Measurements from ENCODE around the gene MICALL2.
A peak's percentile ranks its signal among the peaks of the same experiment; 100 is the strongest.

Gene MICALL2

DNA sequence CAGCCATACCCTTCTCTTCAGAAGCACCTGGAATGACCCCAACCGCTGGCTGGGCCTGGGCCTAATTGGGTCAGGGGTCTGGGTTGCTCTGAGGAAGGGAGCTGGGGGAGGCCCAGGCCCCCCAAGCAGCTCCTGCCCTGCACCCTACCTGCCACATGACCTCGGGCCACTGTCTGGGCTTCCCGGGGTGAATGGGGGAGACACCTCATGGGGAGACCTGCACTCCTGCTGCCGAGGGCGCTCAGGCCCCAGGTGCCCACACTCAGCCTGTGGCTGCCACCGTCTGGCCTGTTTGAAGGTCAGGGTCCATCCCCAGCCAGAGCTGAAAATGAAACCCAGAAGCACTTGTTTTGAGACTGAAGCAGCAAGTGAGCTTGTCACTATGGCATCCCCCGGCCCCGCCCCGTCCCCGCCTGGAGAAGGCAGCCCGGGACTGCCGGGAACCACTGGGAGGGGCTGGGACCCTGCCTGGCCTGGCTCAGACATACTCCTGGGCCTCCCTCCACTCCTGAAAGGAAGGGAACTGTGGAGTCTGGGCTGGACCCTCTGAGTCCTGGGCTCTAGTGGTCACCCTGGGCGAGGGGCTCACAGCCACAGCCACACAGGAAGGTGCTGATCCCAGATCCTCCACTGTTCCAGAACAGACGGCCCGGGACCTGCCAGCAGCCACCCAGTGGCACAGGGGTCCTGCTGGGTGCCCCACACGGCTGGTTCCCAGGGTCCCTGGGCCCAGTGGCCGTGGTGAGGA is 7.4 kb upstream of the MICALL2 start:
- peaks cover 22% of the 10 kb centered on the region for H3K4me1 ChIP-seq (ENCODE audit: control insufficient read depth, insufficient read depth, low read length)
- no peaks in the 10 kb centered on the region for H3K9me3 ChIP-seq (ENCODE audit: control insufficient read depth in 2 of 2, low read length in 2 of 2)
- no peaks in the 10 kb centered on the region for H3K27me3 ChIP-seq (ENCODE audit: control insufficient read depth in 1 of 2, insufficient read depth in 2 of 2, low read length in 2 of 2)
- peak overlapping the region; percentile 67 to 69 for H3K9ac ChIP-seq (ENCODE audit: low read length in 2 of 2)
- peak overlapping the region; percentile 70 for H3K27ac ChIP-seq (ENCODE audit: low read length)
- H3K4me3 ChIP-seq (ENCODE audit: low read length in 2 of 2): peak overlapping the region in 1 of 2 donors; percentile 35
- H3K36me3 ChIP-seq (ENCODE audit: control insufficient read depth in 2 of 2, insufficient read depth in 2 of 2, low read length in 2 of 2): peaks cover 0 to 5% of the 10 kb centered on the region in 2 donors

DNA sequence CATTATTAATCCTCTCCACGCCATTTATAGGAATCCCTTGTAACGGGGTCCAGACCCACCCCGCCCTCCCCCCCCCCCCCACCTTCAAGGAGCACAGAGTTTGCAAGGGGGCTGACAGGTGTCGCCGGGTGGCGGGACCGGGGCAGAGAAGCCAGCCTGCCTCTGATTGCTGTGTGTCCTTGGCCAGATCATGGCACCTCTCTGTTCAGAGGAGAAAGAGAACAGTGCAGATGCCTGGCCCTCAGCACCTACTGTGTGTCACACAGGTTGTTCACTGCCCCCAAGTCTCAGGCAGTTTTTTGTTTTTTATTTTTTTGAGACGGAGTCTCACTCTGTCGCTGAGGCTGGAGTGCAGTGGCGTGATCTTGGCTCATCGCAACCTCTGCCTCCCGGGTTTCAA is 5.4 kb upstream of the MICALL2 start:
- Histone ChIP-seq H3K4me1 (ENCODE audit: control insufficient read depth, insufficient read depth, low read length) (peaks cover 41% of the 10 kb centered on the region), H3K36me3 (ENCODE audit: control insufficient read depth in 2 of 2, insufficient read depth in 2 of 2, low read length in 2 of 2) (no peaks in the 10 kb centered on the region), H3K4me3 (ENCODE audit: low read length in 2 of 2) (no peak overlapping the region), H3K27ac (ENCODE audit: low read length) (no peak overlapping the region), H3K9ac (ENCODE audit: low read length in 2 of 2) (no peak overlapping the region), H3K9me3 (ENCODE audit: control insufficient read depth in 2 of 2, low read length in 2 of 2) (no peaks in the 10 kb centered on the region), H3K27me3 (ENCODE audit: control insufficient read depth in 1 of 2, insufficient read depth in 2 of 2, low read length in 2 of 2) (no peaks in the 10 kb centered on the region)

DNA sequence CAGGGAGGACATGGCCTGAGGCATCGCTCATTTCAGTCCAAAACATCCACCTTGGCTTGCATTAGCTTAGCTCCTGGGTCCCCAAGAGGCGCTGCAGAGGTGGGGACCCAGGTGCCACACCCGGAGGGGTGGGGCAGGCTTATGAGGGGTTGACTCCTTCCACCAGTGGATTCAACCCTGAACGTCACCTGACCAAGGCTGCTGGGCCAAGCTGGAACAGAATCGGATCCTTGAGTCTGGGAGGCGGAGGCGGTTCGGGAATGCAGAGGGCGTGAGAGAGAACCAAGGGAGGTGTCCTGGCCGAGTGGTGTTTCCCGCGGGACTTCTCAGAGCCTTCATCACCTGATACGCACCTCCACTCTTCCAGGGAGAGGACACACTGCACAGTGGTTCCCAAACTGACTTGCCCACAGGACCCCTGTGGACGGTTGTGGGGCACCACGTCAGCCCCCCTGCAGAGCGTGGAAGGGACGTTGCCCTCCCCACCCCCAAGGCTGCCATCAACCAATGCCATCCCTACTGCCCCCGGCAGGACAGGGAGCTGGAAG is 4.5 kb upstream of the MICALL2 start:
- Histone ChIP-seq H3K9me3 (ENCODE audit: control insufficient read depth in 2 of 2, low read length in 2 of 2) (no peaks in the 10 kb centered on the region), H3K27ac (ENCODE audit: low read length) (no peak overlapping the region), H3K4me3 (ENCODE audit: low read length in 2 of 2) (no peak overlapping the region), H3K27me3 (ENCODE audit: control insufficient read depth in 1 of 2, insufficient read depth in 2 of 2, low read length in 2 of 2) (no peaks in the 10 kb centered on the region), H3K36me3 (ENCODE audit: control insufficient read depth in 2 of 2, insufficient read depth in 2 of 2, low read length in 2 of 2) (no peaks in the 10 kb centered on the region), H3K4me1 (ENCODE audit: control insufficient read depth, insufficient read depth, low read length) (peaks cover 44% of the 10 kb centered on the region), H3K9ac (ENCODE audit: low read length in 2 of 2) (no peak overlapping the region)

DNA sequence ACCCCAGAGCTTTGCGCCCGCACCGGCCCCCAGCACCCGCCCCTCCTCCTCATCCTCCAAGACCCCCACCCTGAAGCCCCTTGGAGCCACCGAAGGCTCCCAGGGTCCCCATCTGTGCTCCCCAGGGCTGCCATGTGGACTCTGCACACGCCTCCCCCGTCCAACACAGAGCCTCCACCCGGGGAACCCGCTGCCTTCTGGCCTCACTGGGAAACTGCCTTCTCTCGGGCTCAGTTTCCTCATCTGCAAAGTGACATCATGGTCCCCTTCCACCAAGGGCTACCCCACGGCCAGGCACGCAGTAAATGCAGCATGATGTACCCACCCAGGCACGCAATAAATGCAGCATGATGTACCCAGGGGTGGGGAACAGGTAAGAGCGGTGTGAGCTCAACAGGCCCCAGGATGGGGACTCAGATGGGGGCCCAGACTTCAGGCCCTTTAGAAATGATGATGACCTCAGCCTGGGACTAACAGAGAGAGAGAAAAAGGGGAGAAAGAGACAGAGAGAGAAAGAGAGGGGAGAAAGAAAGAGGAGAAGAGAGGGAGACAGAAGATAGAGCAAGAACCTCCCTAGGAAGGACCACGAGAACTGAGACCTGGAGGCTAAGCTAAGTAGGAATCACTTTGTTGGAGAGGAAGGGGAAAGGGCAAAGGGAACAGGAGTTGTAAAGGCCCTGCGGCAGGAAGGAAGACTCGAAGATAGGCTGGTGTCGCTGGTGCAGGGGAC is 2.5 kb upstream of the MICALL2 start:
- H3K27me3 ChIP-seq (ENCODE audit: control insufficient read depth in 1 of 2, insufficient read depth in 2 of 2, low read length in 2 of 2): no peaks in the 10 kb centered on the region
- peak overlapping the region; percentile 76 for H3K27ac ChIP-seq (ENCODE audit: low read length)
- peaks cover 51% of the 10 kb centered on the region for H3K4me1 ChIP-seq (ENCODE audit: control insufficient read depth, insufficient read depth, low read length)
- no peaks in the 10 kb centered on the region for H3K9me3 ChIP-seq (ENCODE audit: control insufficient read depth in 2 of 2, low read length in 2 of 2)
- no peak overlapping the region for H3K9ac ChIP-seq (ENCODE audit: low read length in 2 of 2)
- no peaks in the 10 kb centered on the region for H3K36me3 ChIP-seq (ENCODE audit: control insufficient read depth in 2 of 2, insufficient read depth in 2 of 2, low read length in 2 of 2)
- H3K4me3 ChIP-seq (ENCODE audit: low read length in 2 of 2): no peak overlapping the region

DNA sequence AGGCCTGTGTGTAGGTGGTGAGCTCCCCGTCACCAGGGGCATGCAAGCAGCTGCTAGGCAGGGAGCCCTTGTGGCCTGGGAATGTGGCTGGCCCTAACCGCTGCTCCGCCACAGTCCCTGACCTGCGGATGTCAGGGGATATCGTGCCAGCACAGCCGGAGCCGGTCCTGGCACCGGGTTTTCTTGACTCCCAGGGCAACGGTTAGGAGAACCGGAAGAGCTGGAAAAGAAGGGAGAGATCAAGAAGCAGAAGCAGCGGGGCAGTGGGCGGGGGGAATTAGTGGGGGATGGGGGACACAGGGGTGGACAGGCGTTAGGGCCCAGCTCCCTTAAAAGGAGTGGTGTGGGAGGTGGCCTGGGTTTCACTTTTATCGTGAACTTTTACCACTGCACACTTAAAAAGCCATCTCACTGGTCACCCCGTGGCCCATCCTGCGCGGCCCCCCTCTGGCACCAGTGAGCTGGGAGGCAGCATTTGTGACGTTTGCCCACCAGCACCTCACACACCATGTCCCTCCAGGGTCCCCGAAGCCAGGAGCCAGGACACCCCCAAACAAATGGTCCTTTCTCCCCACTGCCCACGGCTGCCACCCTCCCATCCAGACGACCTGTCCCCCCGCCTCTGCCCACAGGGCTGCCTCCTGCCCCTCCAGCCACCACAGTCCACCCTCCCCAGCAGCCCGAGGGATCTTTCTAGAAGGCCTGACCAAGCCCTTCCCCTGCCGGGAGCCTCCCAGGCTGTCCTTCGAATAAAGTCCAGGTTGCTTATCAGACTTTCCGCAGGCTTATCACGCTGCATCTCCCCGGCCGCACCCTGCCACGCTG is 1.8 kb upstream of the MICALL2 start:
- peak overlapping the region; percentile 36 to 66 for H3K9ac ChIP-seq (ENCODE audit: low read length in 2 of 2)

DNA sequence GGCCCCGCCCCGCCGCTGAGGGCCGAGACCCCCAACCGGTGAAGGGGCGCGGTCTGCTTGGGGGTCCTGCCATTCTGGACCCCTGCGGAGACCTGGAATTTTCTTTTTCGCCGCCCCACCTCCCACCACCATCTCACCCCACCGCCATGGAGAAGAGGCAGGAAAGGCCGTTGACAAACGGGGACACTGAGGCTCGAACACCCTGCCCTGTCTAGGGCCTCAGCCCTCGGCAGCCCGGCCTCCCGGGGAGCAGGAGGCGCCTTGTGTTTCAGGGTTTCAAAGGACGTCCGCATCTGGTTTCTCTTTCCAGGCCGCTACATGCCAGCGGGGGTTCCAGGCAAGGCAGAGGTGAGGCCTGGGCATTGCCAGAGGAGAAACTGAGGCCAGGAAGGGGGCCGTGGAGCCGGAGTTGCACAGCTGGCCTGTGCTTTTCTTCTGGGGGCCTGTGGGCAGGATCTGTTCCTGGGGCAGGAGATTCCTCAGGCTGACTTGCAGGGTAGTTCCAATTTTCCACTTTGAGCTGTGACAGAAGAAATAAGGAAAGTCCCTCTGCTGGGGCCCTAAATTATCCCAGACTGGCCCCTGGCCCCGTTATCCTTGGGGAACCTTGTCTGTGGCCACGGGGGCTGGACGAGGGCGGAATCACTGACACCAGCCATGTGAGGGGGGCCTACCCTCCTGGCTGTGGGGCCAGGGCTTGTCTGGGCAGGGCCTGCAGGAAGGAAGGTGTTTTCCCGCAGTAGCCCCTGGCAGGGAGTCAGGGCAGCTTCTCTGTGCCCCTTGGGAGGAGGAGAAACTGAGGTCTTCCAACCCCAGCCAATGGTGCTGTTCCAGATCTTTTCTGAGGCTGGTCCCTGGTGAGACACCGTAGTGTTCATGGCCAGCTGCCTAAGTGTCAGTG is 900 bp upstream of the MICALL2 start:
- no peaks in the 10 kb centered on the region for H3K9me3 ChIP-seq (ENCODE audit: control insufficient read depth in 2 of 2, low read length in 2 of 2)
- no peaks in the 10 kb centered on the region for H3K36me3 ChIP-seq (ENCODE audit: control insufficient read depth in 2 of 2, insufficient read depth in 2 of 2, low read length in 2 of 2)
- peak overlapping the region; percentile 76 for H3K27ac ChIP-seq (ENCODE audit: low read length)
- H3K27me3 ChIP-seq (ENCODE audit: control insufficient read depth in 1 of 2, insufficient read depth in 2 of 2, low read length in 2 of 2): no peaks in the 10 kb centered on the region
- peaks cover 48% of the 10 kb centered on the region for H3K4me1 ChIP-seq (ENCODE audit: control insufficient read depth, insufficient read depth, low read length)
- peak overlapping the region; percentile 59 to 82 for H3K4me3 ChIP-seq (ENCODE audit: low read length in 2 of 2)
- H3K9ac ChIP-seq (ENCODE audit: low read length in 2 of 2): peak overlapping the region; percentile 52 to 66

More for the DNA sequence above, 1.8 kb upstream of the MICALL2 start:
- no peaks in the 10 kb centered on the region for H3K36me3 ChIP-seq (ENCODE audit: control insufficient read depth in 2 of 2, insufficient read depth in 2 of 2, low read length in 2 of 2)
- no peaks in the 10 kb centered on the region for H3K27me3 ChIP-seq (ENCODE audit: control insufficient read depth in 1 of 2, insufficient read depth in 2 of 2, low read length in 2 of 2)
- peak overlapping the region; percentile 59 to 82 for H3K4me3 ChIP-seq (ENCODE audit: low read length in 2 of 2)
- no peaks in the 10 kb centered on the region for H3K9me3 ChIP-seq (ENCODE audit: control insufficient read depth in 2 of 2, low read length in 2 of 2)
- H3K4me1 ChIP-seq (ENCODE audit: control insufficient read depth, insufficient read depth, low read length): peaks cover 44% of the 10 kb centered on the region
- peak overlapping the region; percentile 76 for H3K27ac ChIP-seq (ENCODE audit: low read length)

DNA sequence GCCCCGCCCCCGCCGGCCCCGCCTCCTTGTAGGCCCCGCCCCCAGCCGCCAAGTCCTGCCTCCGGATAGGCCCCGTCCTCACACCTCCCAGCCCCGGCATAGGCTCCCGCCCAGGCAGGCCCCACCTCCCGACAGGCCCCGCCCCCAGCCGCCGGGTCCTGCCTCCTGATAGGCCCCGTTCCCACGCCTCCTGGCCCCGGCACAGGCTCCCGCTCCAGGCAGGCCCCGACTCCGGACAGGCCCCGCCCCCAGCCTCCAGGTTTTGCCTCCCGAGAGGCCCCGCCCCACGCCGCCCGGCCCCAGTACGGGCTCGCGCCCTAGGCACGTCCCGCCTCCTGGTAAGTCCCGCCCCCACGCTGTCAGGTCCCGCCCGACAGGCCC is 232 bp upstream of the MICALL2 start:
- no peaks in the 10 kb centered on the region for H3K9me3 ChIP-seq (ENCODE audit: control insufficient read depth in 2 of 2, low read length in 2 of 2)
- H3K4me1 ChIP-seq (ENCODE audit: control insufficient read depth, insufficient read depth, low read length): peaks cover 52% of the 10 kb centered on the region
- peak overlapping the region; percentile 76 for H3K27ac ChIP-seq (ENCODE audit: low read length)
- no peaks in the 10 kb centered on the region for H3K36me3 ChIP-seq (ENCODE audit: control insufficient read depth in 2 of 2, insufficient read depth in 2 of 2, low read length in 2 of 2)
- no peak overlapping the region for H3K9ac ChIP-seq (ENCODE audit: low read length in 2 of 2)
- H3K4me3 ChIP-seq (ENCODE audit: low read length in 2 of 2): peak overlapping the region; percentile 86 to 88
- no peaks in the 10 kb centered on the region for H3K27me3 ChIP-seq (ENCODE audit: control insufficient read depth in 1 of 2, insufficient read depth in 2 of 2, low read length in 2 of 2)

DNA sequence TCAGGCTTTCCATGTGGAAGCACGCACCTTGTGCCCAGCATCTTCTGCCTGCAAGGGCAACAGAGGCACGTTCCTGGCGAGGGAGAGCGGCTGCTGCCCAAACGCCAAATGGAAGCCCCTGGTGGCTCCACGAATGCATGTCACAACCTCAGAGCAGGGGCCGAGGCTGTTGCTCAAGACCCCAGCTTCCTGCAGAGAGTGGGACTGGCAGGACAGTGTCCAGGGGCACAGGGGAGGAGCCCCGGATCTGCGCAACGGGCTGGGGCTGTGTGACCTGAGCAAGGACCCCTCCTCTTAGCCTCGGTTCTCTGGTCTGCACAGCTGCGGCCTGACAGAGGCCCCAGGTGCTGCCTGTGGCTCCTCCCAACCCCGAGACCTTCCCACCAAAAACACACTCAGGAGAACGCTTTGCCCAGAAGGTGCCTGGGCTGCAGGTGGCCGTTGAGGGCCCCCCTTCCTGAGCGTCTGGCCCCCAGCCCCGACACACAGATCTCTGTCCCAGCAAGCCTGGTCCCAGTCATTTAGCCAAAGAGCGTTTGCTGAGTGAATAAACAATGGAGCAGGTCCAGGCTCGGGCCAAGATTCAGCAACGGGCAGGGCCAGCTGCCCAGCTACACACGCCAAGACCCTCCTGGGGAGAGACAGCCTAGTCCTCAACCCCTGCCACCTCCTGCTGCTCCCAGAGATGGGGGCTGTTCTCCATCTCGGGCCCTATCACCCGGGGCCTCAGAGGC is 1.2 kb downstream of the MICALL2 start:
- Histone ChIP-seq H3K9me3 (ENCODE audit: control insufficient read depth in 2 of 2, low read length in 2 of 2) (no peaks in the 10 kb centered on the region), H3K9ac (ENCODE audit: low read length in 2 of 2) (peak overlapping the region; percentile 60 to 72), H3K4me3 (ENCODE audit: low read length in 2 of 2) (peak overlapping the region; percentile 86 to 88), H3K4me1 (ENCODE audit: control insufficient read depth, insufficient read depth, low read length) (peaks cover 52% of the 10 kb centered on the region), H3K27me3 (ENCODE audit: control insufficient read depth in 1 of 2, insufficient read depth in 2 of 2, low read length in 2 of 2) (no peaks in the 10 kb centered on the region), H3K36me3 (ENCODE audit: control insufficient read depth in 2 of 2, insufficient read depth in 2 of 2, low read length in 2 of 2) (no peaks in the 10 kb centered on the region), H3K27ac (ENCODE audit: low read length) (no peak overlapping the region)

DNA sequence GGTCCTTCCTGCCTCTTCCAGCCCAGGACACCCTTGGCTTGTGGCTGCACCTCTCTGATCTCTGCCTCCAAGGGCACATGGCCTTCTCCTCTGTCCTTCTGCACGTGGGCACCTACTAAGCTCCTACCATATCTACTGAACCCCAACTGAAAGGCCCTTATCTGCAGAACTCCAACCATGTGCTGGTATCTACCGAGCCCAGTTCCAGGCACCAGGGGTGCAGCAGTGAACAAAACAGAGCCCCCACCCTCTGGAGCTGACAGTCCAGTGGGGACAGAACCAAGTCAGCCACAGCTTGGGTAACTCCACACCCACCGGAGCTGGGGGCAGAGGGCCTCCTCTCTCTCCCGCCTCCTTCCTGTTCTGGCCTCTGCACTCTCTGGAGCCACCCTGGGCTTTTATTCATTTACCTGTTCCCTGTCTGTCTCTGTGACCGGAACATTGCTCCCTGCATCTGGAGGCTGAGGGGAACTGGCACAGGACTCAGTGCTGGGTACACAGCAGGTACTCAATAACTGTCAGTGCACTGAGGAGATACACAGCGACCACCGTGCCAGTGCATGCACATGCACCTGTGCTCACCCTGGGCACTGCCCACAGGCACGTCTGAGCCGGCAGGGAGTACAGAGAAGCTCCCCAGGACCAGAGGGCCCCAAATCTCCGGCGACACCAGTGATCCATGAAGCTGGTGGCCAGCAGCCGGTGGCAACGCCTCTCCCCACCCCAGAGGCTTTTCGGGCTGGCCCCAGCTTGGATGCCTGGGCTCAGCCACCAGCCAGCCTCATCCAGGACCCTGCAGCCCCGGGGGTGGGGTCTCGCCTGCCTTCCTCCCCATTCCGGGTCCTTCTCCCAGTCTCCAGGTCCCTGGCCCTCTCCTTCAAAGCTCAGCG is 2.0 kb downstream of the MICALL2 start:
- H3K27ac ChIP-seq (ENCODE audit: low read length): no peak overlapping the region
- no peak overlapping the region for H3K9ac ChIP-seq (ENCODE audit: low read length in 2 of 2)
- H3K36me3 ChIP-seq (ENCODE audit: control insufficient read depth in 2 of 2, insufficient read depth in 2 of 2, low read length in 2 of 2): no peaks in the 10 kb centered on the region
- H3K4me3 ChIP-seq (ENCODE audit: low read length in 2 of 2): peak overlapping the region in 1 of 2 donors; percentile 86
- no peaks in the 10 kb centered on the region for H3K27me3 ChIP-seq (ENCODE audit: control insufficient read depth in 1 of 2, insufficient read depth in 2 of 2, low read length in 2 of 2)
- H3K9me3 ChIP-seq (ENCODE audit: control insufficient read depth in 2 of 2, low read length in 2 of 2): no peaks in the 10 kb centered on the region
- peaks cover 53% of the 10 kb centered on the region for H3K4me1 ChIP-seq (ENCODE audit: control insufficient read depth, insufficient read depth, low read length)

Data from stomach smooth muscle (tissue), 2 donors.